ENCODE measurements around the gene DUSP15.

DUSP15 gene

DNA sequence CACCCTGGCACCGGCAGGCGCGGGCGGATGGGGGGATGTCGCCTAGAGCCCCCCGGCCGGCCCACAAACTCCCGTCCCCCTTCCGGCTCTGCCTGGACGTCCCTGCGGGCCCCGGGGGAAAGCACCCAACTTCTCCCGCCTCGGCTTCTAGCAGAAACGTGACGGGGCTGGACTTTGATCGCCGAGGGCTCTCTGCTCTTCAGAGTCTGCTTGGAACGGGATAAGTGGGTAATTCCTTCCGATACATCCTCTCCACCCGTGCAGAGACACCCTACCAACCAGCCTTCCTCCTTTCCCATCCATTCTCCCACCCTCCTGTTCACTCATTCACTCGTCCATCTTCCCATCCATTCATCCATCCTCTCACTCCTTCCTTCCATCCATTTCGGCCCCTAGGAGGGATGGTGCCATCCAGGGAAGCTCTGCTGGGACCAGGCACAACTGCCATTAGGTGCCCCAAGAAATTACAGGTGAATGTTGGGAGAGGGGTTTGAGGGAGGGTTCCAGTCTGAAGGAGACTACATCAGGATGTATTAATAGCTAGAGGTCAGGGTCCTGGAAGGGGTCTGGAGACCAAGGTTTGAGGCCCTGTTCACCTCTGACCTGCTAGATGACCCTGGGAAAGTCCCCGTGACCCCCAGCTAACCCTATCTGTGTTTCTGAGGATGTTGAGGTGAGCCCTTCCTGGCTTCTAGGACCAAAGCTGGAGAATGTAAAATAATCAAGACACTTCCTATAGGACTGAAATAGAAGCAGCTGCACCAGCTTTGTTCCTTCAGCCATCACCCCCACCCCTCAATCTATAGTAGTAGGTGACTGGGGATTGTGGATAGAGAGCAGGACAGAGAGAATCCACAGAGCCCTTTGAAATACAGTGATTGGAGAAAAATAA, 645 bp upstream of the DUSP15 start:
- H3K4me3 ChIP-seq (ENCODE audit: low read length) = peak overlapping the region; percentile 49
- TF ChIP-seq ZNF274 (IDR thresholded peaks at IDR 0.05; ENCODE audit: low read depth, low read length) = no peak

DNA sequence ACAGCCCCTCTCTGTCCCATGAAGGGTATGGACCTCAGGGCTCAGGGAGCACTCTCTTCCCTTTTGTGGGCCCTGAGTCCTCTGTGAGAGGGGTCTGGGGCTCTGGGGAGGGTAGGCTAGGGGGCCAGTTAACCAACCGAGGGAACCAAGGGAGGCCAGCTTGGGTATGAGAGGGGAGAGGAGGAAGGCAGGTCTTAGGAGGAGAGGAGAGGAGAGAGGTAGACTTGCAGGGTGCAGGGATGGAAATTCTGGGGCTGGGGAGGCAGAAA, 720 bp downstream of the DUSP15 start:
- TF ChIP-seq ZNF274 (IDR thresholded peaks at IDR 0.05; ENCODE audit: low read depth, low read length) = no peak
- H3K4me3 ChIP-seq (ENCODE audit: low read length) = no peak overlapping the region

DNA sequence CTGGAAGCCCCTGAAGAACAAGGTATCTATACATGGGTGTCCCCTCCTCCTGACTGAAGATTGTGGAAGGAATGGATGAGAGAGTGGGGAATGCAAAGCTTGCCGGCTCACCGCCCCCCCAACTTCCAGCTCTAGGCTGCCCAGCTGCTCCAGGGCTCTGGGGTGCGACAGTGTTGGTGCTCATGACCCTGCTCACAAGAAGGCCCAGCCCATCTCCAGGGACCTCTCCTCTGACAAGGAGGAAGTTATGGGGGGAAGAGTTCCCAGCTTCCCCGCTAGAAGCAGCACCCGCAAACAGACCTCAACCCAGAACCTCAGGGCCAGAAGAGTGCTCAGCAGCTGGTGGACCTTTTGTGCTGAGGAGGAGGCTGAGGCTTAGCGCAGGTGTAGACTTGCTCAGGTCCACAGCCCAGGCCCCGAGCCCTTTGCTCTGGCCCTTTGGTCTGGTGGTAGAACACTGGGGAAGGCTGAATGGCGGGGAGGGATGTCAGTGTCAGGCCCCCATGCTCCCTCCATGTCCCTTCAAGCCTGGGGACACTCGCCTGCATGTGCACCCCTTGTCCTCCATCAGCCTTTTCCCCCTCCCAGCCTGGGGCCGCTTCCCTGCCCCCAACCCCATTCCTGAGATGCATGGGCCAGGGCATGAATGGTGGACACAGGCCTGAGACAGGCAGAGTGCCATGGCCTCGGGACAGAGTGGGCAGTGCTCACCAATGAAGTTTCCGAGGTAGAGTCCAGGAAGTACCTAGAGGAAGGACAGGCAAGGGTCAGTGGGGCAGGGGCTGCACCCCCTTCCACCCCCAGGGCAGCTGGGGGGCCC, 1.3 kb downstream of the DUSP15 start:
- H3K4me3 ChIP-seq (ENCODE audit: low read length) = no peak overlapping the region
- TF ChIP-seq ZNF274 (IDR thresholded peaks at IDR 0.05; ENCODE audit: low read depth, low read length) = no peak

DNA sequence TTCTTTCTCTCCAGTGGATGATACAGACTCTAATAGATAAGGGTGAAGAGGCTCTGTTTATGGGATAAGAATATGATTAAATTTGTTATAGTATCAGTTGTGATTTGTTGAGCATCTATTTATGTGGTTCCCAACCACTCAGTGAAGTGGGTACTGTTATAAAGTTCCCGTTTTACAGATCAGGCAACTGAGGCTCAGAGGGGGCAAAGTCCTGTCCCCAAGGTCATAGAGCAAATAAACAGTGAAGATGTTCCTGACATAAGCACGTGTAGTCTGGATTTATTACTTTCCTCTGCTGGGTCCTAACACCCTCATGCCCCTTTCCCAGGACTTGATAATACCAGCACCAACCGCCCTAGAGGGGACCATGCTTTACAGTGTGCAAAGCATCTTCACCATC, 4.1 kb downstream of the DUSP15 start:
- no peak for TF ChIP-seq ZNF274 (IDR thresholded peaks at IDR 0.05; ENCODE audit: low read depth, low read length)

DNA sequence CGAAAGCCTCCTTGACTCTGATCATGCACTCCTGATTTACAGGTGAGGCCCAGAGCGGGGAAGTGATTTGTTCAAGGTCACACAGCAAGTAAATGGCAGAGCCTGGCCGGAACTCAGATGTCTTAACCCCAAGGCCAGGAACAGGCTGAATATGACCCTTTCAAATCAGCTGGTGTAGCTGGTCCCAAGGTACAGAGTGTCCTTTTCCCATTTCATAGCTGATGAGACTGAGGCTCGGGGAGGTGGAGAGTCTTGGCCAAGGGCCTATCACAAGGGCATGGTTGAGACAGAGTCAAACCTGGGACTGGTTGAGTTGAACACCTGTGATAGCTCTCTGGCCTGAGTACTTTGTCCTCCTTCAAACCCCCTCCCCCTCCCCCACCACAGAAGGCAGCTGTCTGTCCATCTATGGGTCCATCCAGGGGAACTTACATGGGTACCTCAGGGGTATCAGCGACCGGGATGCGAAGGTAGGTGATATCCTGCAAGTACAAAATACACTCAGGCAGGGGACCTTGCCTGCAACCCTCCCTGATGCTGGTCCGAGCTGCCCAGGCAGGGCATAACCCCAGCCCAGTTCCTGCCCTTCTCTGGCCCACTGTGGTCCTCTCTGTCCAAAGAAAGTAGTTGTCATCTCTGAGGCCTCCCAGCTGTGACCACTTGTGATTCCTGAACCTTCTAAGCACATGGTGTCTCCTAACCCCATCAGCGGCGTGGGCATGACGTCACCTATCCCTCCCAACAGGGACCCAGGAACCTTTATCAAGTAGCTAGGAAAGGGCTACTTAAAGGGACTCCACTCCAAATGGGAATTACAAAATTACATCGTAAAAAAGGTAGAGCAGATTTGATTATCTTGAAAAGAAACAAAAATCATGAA, 5.6 kb downstream of the DUSP15 start:
- H3K4me3 ChIP-seq (ENCODE audit: low read length) = no peak overlapping the region
- TF ChIP-seq ZNF274 (IDR thresholded peaks at IDR 0.05; ENCODE audit: low read depth, low read length) = no peak

More for the DNA sequence above, 4.1 kb downstream of the DUSP15 start:
- no peak overlapping the region for H3K4me3 ChIP-seq (ENCODE audit: low read length)

DNA sequence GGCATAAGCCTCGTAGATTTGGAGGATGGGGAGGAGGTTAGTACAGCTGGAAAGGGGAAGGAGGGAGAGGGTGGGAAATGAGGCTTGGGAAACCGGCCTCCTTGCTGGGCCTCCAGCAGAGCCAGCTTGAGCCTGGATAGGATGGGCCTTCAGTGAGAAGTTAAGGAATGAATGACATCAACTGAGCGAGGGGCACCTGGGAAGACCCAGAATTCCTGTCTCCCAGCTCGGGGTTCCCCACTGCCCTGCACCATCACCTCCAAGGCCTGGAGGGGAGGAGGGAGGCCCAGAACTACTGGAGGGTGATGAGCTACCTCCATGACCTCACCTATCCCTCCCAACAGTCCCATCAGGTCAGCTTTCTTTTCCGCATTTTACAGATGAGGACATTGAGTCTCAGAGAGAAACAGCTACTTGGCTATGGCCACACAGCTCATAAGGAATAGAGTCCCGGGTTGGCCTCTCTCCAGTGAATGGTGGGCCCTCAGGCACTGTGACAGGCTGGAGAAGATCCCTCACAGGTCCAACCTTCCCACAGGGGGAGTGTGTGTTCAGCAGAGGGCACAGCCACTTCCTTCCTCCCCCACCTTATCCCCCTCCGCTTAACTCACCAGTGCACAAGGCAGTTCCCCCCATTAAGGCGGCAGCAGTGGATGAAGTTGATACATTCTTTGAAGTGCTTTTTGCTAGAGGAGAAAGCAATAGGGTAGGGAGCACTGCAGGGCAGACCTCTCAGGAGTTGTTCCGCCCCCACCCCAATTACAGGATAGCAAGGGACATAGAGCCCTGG, 6.8 kb downstream of the DUSP15 start:
- H3K4me3 ChIP-seq (ENCODE audit: low read length) = no peak overlapping the region
- no peak for TF ChIP-seq ZNF274 (IDR thresholded peaks at IDR 0.05; ENCODE audit: low read depth, low read length)

DNA sequence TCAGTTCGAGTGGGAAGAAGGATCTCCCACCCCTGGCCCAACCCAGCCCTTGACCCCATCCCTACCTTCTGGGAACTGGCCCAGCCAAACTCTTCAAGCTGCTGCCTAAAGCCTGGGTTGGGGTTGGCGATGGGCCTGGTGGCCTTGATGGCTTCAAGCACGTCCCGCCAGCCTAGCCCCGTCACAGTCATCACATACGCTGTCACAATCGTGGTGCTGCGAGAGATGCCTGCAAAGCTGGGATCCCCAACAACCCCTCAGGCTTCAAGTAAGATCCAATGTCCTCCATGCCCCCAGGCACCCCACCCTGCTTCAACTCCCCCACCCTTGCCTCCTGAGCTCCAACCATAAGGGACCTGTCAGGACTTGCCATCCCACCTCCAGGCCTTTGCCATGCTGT, 7.8 kb downstream of the DUSP15 start:
- no peak for TF ChIP-seq ZNF274 (IDR thresholded peaks at IDR 0.05; ENCODE audit: low read depth, low read length)
- no peak overlapping the region for H3K4me3 ChIP-seq (ENCODE audit: low read length)

DNA sequence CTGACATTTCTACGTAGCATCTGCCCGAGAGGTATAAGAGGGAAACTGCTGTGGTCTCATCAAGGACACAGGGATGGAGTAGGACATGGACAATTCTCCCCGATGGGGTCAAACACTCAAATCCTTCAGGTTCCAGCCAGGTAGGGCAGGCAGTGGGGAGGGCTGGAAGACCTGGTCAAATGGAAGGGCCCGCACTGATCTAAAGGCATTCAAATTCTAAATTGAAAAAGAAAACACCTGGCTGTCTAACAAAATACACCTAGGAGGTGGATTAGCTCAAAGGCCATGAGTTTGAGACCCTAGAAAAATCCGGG, 8.2 kb downstream of the DUSP15 start:
- TF ChIP-seq ZNF274 (IDR thresholded peaks at IDR 0.05; ENCODE audit: low read depth, low read length) = no peak
- H3K4me3 ChIP-seq (ENCODE audit: low read length) = no peak overlapping the region

DNA sequence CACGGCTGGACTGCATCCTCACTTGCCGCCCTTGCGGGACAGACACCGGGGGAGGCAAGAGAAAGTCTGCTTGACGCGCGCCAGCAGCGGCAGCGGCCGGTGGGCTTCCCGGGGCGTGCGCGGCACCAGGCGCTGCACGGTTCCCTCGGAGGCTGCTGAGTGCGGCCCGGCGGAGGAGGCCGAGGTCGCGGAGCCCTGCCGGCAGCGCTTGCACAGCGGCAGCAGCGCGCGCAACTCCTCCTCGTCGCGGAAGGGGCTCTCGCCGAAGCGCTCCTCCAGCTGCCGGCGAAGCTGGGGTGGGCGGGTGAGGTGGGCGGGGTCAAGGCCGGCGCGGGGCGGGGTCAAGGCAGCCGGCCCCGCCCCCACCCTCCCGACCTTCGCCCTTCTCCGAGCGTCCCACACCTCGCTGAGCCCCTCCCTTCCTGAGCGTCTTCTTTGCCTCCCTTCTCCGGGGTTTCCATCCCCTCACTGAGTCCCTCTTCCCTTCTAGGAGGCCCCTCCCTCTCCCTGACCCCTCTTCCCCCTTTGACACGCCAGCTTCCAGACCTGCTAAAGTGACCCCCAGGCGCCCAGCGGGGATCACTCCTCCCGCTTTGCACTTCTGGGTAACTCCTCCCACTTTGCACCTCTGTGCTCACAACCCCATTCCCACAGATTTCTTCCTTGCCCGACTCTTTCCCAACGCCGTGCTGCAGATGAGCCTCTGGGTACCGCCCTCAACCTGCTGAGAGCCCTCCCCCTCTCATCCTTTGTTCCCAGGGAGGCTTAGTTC, 8.8 kb downstream of the DUSP15 start:
- no peak for TF ChIP-seq ZNF274 (IDR thresholded peaks at IDR 0.05; ENCODE audit: low read depth, low read length)
- peak overlapping the region; percentile 48; the same call in 1 of the 2 replicates for H3K4me3 ChIP-seq (ENCODE audit: low read length)

DNA sequence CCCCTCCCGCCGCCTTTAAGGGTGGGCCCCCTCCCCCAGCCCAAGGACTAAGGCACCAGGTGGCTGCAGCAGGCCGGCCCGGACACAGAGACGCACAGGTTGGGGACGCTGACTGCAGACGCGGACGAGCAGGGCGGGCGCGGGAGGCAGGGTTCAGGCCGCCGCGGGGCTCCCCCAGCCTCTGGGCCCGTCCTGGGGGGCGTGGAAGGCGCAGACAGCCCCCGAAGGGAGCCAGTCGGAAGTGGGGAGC, 9.3 kb downstream of the DUSP15 start:
- no peak for TF ChIP-seq ZNF274 (IDR thresholded peaks at IDR 0.05; ENCODE audit: low read depth, low read length)
- peak overlapping the region; percentile 48; the same call in 1 of the 2 replicates for H3K4me3 ChIP-seq (ENCODE audit: low read length)

DNA sequence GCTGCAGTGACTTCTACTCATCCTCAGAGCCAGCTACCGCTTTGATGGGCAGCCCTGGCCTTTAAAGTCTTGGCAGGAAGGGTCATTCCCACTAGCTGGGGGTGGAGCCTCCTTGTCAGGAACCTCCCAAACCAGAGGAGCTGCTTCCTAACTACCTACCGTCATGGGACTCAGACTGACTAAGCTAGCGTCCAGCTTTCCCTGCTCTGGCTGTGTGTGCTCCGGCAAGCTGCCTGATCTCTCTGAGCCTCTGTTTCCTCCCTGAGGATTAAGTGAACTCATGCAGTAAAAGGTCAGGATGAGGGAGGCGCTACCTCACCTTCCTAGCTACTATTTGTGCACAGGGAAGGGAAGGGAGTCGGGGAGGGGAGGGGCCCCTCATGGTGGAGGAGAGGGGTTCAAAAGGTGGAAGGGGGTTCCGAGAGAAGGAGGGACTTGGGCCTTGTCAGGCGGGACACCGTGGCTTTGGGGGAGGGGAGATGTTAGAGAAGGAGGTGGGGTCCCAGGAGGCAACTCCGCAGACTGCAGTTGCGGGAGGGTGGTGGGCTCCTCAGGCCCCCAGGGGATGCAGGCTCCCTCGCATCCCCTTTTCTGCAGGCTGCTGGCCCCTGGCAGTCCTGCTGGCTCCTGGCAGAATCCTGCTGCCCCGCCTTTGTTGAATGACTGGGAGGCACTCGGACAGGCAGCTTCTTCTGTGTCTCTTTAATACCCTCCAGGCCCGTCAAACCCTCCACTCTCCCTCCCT, 9.8 kb downstream of the DUSP15 start:
- TF ChIP-seq ZNF274 (IDR thresholded peaks at IDR 0.05; ENCODE audit: low read depth, low read length) = no peak
- H3K4me3 ChIP-seq (ENCODE audit: low read length) = no peak overlapping the region

DNA sequence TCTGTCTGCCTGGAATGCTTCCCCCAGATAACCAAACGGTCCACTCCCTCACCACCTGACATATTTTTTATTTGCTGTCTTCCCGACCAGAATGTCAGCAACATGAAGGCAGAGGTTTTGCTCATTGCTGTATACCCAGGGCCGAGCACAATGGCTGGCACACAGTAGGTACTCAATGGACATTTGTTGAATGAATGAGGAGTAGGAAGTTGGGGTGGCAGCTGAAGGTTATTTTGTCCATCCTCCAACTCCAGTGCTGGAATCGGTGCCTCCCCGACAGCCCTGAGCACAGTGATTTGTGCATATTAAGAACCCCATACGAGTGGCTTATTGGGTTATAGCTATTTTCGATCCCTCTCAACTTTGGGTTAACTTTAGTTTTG, 10.3 kb downstream of the DUSP15 start:
- TF ChIP-seq ZNF274 (IDR thresholded peaks at IDR 0.05; ENCODE audit: low read depth, low read length) = no peak
- H3K4me3 ChIP-seq (ENCODE audit: low read length) = no peak overlapping the region
